IPS DF 6.9 (cell line): ENCODE data around the gene MAP1LC3C.

ENCODE experiments used
- DNase-seq: peaks from one replicate; pipeline ENCODE4 v3.0.0-alpha.2; 2013; ENCODE audit warnings: low read depth, low spot score
- H3K27ac ChIP-seq: one replicate; pipeline ENCODE4 v1.5.1; 2013; ENCODE audit warnings: low read length, control low read depth
- H3K27me3 ChIP-seq: 2 replicates; pipeline ENCODE4 v1.6.1; 2013; ENCODE audit warnings: mild to moderate bottlenecking, low read length; ENCODE audit not compliant: control insufficient read depth, insufficient read depth
- H3K36me3 ChIP-seq: 2 replicates; pipeline ENCODE4 v1.6.1; 2013; ENCODE audit warnings: low read length; ENCODE audit not compliant: control insufficient read depth, insufficient read depth
- H3K4me1 ChIP-seq: 2 replicates; pipeline ENCODE4 v1.6.1; 2013; ENCODE audit warnings: low read length; ENCODE audit not compliant: control insufficient read depth, insufficient read depth
- H3K4me3 ChIP-seq: 2 replicates; pipeline ENCODE4 v1.5.1; 2013; ENCODE audit warnings: mild to moderate bottlenecking, low read length
- H3K9me3 ChIP-seq: 2 replicates; pipeline ENCODE4 v1.6.1; 2013; ENCODE audit warnings: low read length, inconsistent platforms; ENCODE audit not compliant: control insufficient read depth, insufficient read depth
- WGBS: extraction: QIAGEN DNeasy Blood & Tissue Kit; methylation state at CpG from one replicate; pipeline ENCODE4 v1.1.7; 2013; ENCODE audit warnings: mixed read lengths, missing lambda C conversion rate; ENCODE audit not compliant: insufficient read length, insufficient coverage; 5-methylcytosine and 5-hydroxymethylcytosine counted together

The MAP1LC3C gene

GRCh38 chr1:242011894-242012660 is 13.2 kb upstream of the MAP1LC3C start:
- Histone ChIP-seq H3K27ac (no peak overlapping the region), H3K4me3 (no peak overlapping the region), H3K27me3 (no peaks in the 10 kb centered on the region), H3K9me3 (no peaks in the 10 kb centered on the region), H3K4me1 (no peaks in the 10 kb centered on the region), H3K36me3 (no peaks in the 10 kb centered on the region)
- no CpG with 5 or more reads among the region's 5 CpGs for WGBS
- DNase-seq = no peak

- H3K27me3 ChIP-seq = no peaks in the 10 kb centered on the region
- H3K4me1 ChIP-seq = no peaks in the 10 kb centered on the region
- no peak overlapping the region for H3K27ac ChIP-seq
- no peak overlapping the region for H3K4me3 ChIP-seq
- WGBS = no CpG with 5 or more reads among the region's 5 CpGs
- no peak for DNase-seq
- H3K9me3 ChIP-seq = no peaks in the 10 kb centered on the region; the same call in 1 of the 2 replicates
- H3K36me3 ChIP-seq = no peaks in the 10 kb centered on the region
These were observed 10.1 kb upstream of the MAP1LC3C start for GRCh38 chr1:242008826-242009495.

- Histone ChIP-seq H3K9me3 (no peaks in the 10 kb centered on the region; the same call in 1 of the 2 replicates), H3K27me3 (no peaks in the 10 kb centered on the region), H3K27ac (no peak overlapping the region), H3K4me3 (no peak overlapping the region), H3K36me3 (no peaks in the 10 kb centered on the region), H3K4me1 (no peaks in the 10 kb centered on the region)
- DNase-seq = no peak
- WGBS = no CpG with 5 or more reads among the region's 3 CpGs
These were observed 8.1 kb upstream of the MAP1LC3C start for GRCh38 chr1:242006976-242007375.

DNA sequence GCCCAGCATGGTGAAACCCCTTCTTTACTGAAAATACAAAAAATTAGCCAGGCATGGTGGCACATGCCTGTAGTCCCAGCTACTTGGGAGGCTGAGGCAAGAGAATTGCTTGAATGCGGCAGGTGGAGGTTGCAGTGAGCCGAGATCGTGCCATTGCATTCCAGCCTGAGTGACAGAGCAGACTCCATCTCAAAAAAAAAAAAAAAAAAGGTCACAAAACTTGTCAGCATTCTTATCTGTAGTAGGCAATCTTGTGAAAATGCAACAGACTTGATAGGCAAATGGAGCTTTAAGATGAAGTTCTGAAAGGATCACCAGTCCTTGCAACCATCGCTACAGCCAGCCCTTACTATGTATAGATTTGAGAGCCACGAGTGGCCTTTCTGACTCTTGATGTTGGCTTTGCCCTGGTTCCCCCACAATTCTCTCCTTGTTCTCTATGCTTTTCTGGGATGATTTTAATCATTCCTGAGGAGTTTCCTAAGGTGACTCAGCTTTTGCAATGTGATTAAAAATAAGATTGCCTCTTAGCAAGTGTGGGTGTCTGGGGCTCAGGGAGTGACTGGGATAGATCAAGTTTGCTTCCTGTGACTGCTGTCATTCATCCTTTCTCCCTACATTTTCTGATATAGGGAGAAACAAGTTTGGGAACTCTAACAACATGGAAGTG is 7.1 kb upstream of the MAP1LC3C start:
- Histone ChIP-seq H3K36me3 (no peaks in the 10 kb centered on the region), H3K9me3 (no peaks in the 10 kb centered on the region; the same call in 1 of the 2 replicates), H3K4me1 (no peaks in the 10 kb centered on the region), H3K4me3 (no peak overlapping the region), H3K27ac (no peak overlapping the region), H3K27me3 (no peaks in the 10 kb centered on the region)
- no peak for DNase-seq
- WGBS = no CpG with 5 or more reads among the region's 5 CpGs

GRCh38 chr1:242004751-242005495 is 6.0 kb upstream of the MAP1LC3C start:
- Histone ChIP-seq H3K27me3 (no peaks in the 10 kb centered on the region), H3K9me3 (no peaks in the 10 kb centered on the region; the same call in 1 of the 2 replicates), H3K36me3 (no peaks in the 10 kb centered on the region), H3K4me1 (no peaks in the 10 kb centered on the region), H3K27ac (no peak overlapping the region), H3K4me3 (no peak overlapping the region)
- 100% methylated on average over 1 of the region's 5 CpGs for WGBS
- no peak for DNase-seq

DNA sequence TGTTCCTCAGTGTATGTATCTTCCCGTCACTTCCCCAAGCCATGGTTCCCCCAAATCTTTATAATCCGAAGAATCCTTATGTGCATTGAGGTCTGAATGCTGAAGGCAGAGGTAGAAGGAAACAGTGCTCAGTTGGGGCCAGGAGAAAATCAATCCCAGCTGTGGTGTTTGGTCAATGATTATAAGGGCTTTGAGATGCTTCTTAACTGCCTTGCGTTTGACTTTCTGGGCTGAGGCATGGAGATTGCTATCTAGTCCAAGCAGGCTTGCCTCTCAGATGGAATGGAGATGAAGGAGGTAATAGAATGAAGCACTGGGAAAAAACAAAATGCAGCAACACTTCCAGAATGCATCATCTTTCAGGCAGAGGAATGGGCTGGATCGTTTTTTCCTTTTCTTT is 3.6 kb upstream of the MAP1LC3C start:
- no CpG with 5 or more reads among the region's 4 CpGs for WGBS

GRCh38 chr1:242002072-242002471 is 3.2 kb upstream of the MAP1LC3C start:
- Histone ChIP-seq H3K4me1 (peaks cover 2% of the 10 kb centered on the region), H3K4me3 (no peak overlapping the region), H3K36me3 (no peaks in the 10 kb centered on the region), H3K27ac (no peak overlapping the region), H3K9me3 (no peaks in the 10 kb centered on the region; the same call in 1 of the 2 replicates), H3K27me3 (no peaks in the 10 kb centered on the region)
- WGBS = no CpG with 5 or more reads among the region's 5 CpGs
- DNase-seq = no peak

More for the DNA sequence above, 3.6 kb upstream of the MAP1LC3C start:
- Histone ChIP-seq H3K4me1 (peaks cover 2% of the 10 kb centered on the region), H3K27me3 (no peaks in the 10 kb centered on the region), H3K36me3 (no peaks in the 10 kb centered on the region), H3K27ac (no peak overlapping the region), H3K9me3 (no peaks in the 10 kb centered on the region; the same call in 1 of the 2 replicates), H3K4me3 (no peak overlapping the region)
- no peak for DNase-seq

GRCh38 chr1:242000434-242000833 is 1.5 kb upstream of the MAP1LC3C start:
- no peaks in the 10 kb centered on the region for H3K27me3 ChIP-seq
- no peak overlapping the region for H3K4me3 ChIP-seq
- no peak overlapping the region for H3K27ac ChIP-seq
- peaks cover 2% of the 10 kb centered on the region for H3K4me1 ChIP-seq
- WGBS = no CpG with 5 or more reads among the region's 7 CpGs
- DNase-seq = no peak
- no peaks in the 10 kb centered on the region; the same call in 1 of the 2 replicates for H3K9me3 ChIP-seq
- no peaks in the 10 kb centered on the region for H3K36me3 ChIP-seq

GRCh38 chr1:241998412-241998921 is 431 bp downstream of the MAP1LC3C start:
- H3K9me3 ChIP-seq = no peaks in the 10 kb centered on the region
- peak overlapping the region; percentile 48; the same call in 1 of the 2 replicates for H3K4me3 ChIP-seq
- no peaks in the 10 kb centered on the region for H3K36me3 ChIP-seq
- WGBS = no CpG with 5 or more reads among the region's 20 CpGs
- DNase-seq = no peak
- H3K27me3 ChIP-seq = no peaks in the 10 kb centered on the region
- peaks cover 2% of the 10 kb centered on the region for H3K4me1 ChIP-seq
- no peak overlapping the region for H3K27ac ChIP-seq
